ENCODE results near the gene ZNF487. TPM values are rescaled to one million over a fixed set of nuclear protein-coding genes. Genes with fewer than 3 reads are reported as not detected.

The ZNF487 gene
- total RNA-seq, 1 experiment from 2014 or later: 4.0 TPM

GRCh38 chr10:43391496-43391895 is 45.4 kb upstream of the ZNF487 start:
- no peak overlapping the region for H2AFZ ChIP-seq (ENCODE audit: low read depth, low read length, poor library complexity, severe bottlenecking)
- H4K20me1 ChIP-seq (ENCODE audit: insufficient read depth): peaks cover 45% of the 10 kb centered on the region; the same call in 1 of the 2 replicates
- peaks cover 100% of the 10 kb centered on the region for H3K79me2 ChIP-seq (ENCODE audit: insufficient read depth, low read length)
- intact Hi-C loops (cut with micrococcal nuclease): no loop called here
- no peak overlapping the region for H3K27ac ChIP-seq (ENCODE audit: low read depth, low read length)
- BruUV-seq (replicated peaks): no TSS peak
- no peak overlapping the region for H3K4me2 ChIP-seq (ENCODE audit: low read length)
- no peak overlapping the region for H3K9ac ChIP-seq (ENCODE audit: low read length)
- H3K4me1 ChIP-seq (ENCODE audit: control insufficient read depth in 1 of 2, insufficient read depth in 2 of 2, low read length in 2 of 2): peaks cover 4 to 16% of the 10 kb centered on the region in 2 experiments; a peak in 3 of 4 replicates
- CTCF ChIA-PET: no interaction called here
- TF ChIP-seq SP1 (IDR thresholded peaks at IDR 0.05; ENCODE audit: low read depth) (no peak), EGR1 (IDR thresholded peaks at IDR 0.05; ENCODE audit: low read depth) (no peak), TCF7L2 (IDR thresholded peaks at IDR 0.05; ENCODE audit: borderline replicate concordance, extremely low read depth, insufficient read depth, insufficient read length) (no peak), ZNF274 (IDR thresholded peaks at IDR 0.05; ENCODE audit: low read depth, low read length) (no peak), POLR2AphosphoS5 (IDR thresholded peaks at IDR 0.05; ENCODE audit: low read depth, low read length) (no peak), EZH2 (IDR thresholded peaks at IDR 0.05) (no peak), SIN3A (IDR thresholded peaks at IDR 0.05; ENCODE audit: low read depth) (no peak), RAD21 (IDR thresholded peaks at IDR 0.05; ENCODE audit: low read depth) (no peak), SRF (IDR thresholded peaks at IDR 0.05; ENCODE audit: low read depth) (no peak), CEBPB (IDR thresholded peaks at IDR 0.05; ENCODE audit: low read depth) (no peak), ELF1 (IDR thresholded peaks at IDR 0.05; ENCODE audit: borderline replicate concordance, low read depth) (no peak)
- TF ChIP-seq, protein P1, sequence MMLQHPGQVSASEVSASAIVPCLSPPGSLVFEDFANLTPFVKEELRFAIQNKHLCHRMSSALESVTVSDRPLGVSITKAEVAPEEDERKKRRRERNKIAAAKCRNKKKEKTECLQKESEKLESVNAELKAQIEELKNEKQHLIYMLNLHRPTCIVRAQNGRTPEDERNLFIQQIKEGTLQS (IDR thresholded peaks at IDR 0.05): no peak
- TF ChIP-seq, protein P2, sequence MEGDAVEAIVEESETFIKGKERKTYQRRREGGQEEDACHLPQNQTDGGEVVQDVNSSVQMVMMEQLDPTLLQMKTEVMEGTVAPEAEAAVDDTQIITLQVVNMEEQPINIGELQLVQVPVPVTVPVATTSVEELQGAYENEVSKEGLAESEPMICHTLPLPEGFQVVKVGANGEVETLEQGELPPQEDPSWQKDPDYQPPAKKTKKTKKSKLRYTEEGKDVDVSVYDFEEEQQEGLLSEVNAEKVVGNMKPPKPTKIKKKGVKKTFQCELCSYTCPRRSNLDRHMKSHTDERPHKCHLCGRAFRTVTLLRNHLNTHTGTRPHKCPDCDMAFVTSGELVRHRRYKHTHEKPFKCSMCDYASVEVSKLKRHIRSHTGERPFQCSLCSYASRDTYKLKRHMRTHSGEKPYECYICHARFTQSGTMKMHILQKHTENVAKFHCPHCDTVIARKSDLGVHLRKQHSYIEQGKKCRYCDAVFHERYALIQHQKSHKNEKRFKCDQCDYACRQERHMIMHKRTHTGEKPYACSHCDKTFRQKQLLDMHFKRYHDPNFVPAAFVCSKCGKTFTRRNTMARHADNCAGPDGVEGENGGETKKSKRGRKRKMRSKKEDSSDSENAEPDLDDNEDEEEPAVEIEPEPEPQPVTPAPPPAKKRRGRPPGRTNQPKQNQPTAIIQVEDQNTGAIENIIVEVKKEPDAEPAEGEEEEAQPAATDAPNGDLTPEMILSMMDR (IDR thresholded peaks at IDR 0.05 in 2 of 3, conservative IDR thresholded peaks at IDR 0.05 in 1 of 3; ENCODE audit: borderline replicate concordance in 1 of 3, insufficient read depth in 1 of 3, low read depth in 2 of 3, low read length in 2 of 3): no peak
- TF ChIP-seq, protein P3, sequence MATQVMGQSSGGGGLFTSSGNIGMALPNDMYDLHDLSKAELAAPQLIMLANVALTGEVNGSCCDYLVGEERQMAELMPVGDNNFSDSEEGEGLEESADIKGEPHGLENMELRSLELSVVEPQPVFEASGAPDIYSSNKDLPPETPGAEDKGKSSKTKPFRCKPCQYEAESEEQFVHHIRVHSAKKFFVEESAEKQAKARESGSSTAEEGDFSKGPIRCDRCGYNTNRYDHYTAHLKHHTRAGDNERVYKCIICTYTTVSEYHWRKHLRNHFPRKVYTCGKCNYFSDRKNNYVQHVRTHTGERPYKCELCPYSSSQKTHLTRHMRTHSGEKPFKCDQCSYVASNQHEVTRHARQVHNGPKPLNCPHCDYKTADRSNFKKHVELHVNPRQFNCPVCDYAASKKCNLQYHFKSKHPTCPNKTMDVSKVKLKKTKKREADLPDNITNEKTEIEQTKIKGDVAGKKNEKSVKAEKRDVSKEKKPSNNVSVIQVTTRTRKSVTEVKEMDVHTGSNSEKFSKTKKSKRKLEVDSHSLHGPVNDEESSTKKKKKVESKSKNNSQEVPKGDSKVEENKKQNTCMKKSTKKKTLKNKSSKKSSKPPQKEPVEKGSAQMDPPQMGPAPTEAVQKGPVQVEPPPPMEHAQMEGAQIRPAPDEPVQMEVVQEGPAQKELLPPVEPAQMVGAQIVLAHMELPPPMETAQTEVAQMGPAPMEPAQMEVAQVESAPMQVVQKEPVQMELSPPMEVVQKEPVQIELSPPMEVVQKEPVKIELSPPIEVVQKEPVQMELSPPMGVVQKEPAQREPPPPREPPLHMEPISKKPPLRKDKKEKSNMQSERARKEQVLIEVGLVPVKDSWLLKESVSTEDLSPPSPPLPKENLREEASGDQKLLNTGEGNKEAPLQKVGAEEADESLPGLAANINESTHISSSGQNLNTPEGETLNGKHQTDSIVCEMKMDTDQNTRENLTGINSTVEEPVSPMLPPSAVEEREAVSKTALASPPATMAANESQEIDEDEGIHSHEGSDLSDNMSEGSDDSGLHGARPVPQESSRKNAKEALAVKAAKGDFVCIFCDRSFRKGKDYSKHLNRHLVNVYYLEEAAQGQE (IDR thresholded peaks at IDR 0.05; ENCODE audit: low read depth): no peak
- TF ChIP-seq, protein P4, sequence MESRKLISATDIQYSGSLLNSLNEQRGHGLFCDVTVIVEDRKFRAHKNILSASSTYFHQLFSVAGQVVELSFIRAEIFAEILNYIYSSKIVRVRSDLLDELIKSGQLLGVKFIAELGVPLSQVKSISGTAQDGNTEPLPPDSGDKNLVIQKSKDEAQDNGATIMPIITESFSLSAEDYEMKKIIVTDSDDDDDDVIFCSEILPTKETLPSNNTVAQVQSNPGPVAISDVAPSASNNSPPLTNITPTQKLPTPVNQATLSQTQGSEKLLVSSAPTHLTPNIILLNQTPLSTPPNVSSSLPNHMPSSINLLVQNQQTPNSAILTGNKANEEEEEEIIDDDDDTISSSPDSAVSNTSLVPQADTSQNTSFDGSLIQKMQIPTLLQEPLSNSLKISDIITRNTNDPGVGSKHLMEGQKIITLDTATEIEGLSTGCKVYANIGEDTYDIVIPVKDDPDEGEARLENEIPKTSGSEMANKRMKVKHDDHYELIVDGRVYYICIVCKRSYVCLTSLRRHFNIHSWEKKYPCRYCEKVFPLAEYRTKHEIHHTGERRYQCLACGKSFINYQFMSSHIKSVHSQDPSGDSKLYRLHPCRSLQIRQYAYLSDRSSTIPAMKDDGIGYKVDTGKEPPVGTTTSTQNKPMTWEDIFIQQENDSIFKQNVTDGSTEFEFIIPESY (IDR thresholded peaks at IDR 0.05; ENCODE audit: extremely low read depth, insufficient replicate concordance, low read length): no peak
- TF ChIP-seq, protein P5, sequence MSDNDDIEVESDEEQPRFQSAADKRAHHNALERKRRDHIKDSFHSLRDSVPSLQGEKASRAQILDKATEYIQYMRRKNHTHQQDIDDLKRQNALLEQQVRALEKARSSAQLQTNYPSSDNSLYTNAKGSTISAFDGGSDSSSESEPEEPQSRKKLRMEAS (IDR thresholded peaks at IDR 0.05): no peak
- H3K27me3 ChIP-seq (ENCODE audit: insufficient read depth, low read length): no peaks in the 10 kb centered on the region
- no peaks in the 10 kb centered on the region for H3K9me3 ChIP-seq (ENCODE audit: control insufficient read depth in 1 of 2, insufficient read depth in 1 of 2, low read depth in 1 of 2, low read length in 2 of 2)
- peaks cover 61 to 98% of the 10 kb centered on the region in 2 experiments for H3K36me3 ChIP-seq (ENCODE audit: control insufficient read depth in 1 of 2, insufficient read depth in 2 of 2, low read length in 2 of 2)
- RAD21 ChIA-PET (ENCODE audit: low non-redundant PET in 1 of 2, low total read pairs in 2 of 2, uncharacterized antibody in 2 of 2, unreplicated experiment in 2 of 2): no interaction called here
- H3K9me2 ChIP-seq (ENCODE audit: insufficient read depth): no peaks in the 10 kb centered on the region
- no peak for ATAC-seq
- POLR2A ChIA-PET: interaction anchor here (1.4 kb wide), 1 partner anchor 11 kb away, joined by 4 read pairs; no protein-coding TSS in a partner anchor
- DNase-seq (ENCODE audit: low read depth, low spot score): no peak
- no peak overlapping the region for H3K4me3 ChIP-seq (replicated peaks in 1 of 2; ENCODE audit: low read depth in 1 of 2, low read length in 2 of 2)

All from HCT116 (cell line).